ENCODE measurements around the gene METAP1D.
"Not testable (repeated sequence)": the region's sequence is repeated elsewhere in the genome, so short reads cannot be mapped to it uniquely, and the experiment has no call there.

The METAP1D gene

GRCh38 chr2:172049567-172050120 is 49.9 kb downstream of the METAP1D start:
- DNase-seq: no peak

GRCh38 chr2:172050479-172051125 is 50.8 kb downstream of the METAP1D start:
- no peak for DNase-seq

- DNase-seq: no peak
These were observed 52.5 kb downstream of the METAP1D start for GRCh38 chr2:172052000-172052983.

GRCh38 chr2:172053486-172053885 is 53.7 kb downstream of the METAP1D start:
- DNase-seq: no peak

- no peak for DNase-seq
These were observed 56.5 kb downstream of the METAP1D start for GRCh38 chr2:172056293-172056692.

GRCh38 chr2:172058660-172059059 is 58.9 kb downstream of the METAP1D start:
- DNase-seq: no peak

- DNase-seq: not testable (repeated sequence)
These were observed 60.4 kb downstream of the METAP1D start for GRCh38 chr2:172060118-172060517.

GRCh38 chr2:172062402-172063004 is 62.8 kb downstream of the METAP1D start:
- no peak for DNase-seq

GRCh38 chr2:172063446-172063845 is 63.7 kb downstream of the METAP1D start:
- no peak for DNase-seq

GRCh38 chr2:172065111-172065510 is 65.4 kb downstream of the METAP1D start:
- DNase-seq: no peak

- DNase-seq: no peak
These were observed 66.7 kb downstream of the METAP1D start for GRCh38 chr2:172066394-172066886.

- not testable (repeated sequence) for DNase-seq
These were observed 68.2 kb downstream of the METAP1D start for GRCh38 chr2:172067905-172068304.

GRCh38 chr2:172070936-172071335 is 71.2 kb downstream of the METAP1D start:
- no peak for DNase-seq

GRCh38 chr2:172072303-172072702 is 72.5 kb downstream of the METAP1D start:
- no peak for DNase-seq

GRCh38 chr2:172072706-172073105 is 73.0 kb downstream of the METAP1D start:
- no peak for DNase-seq

GRCh38 chr2:172073518-172073917 is 73.8 kb downstream of the METAP1D start:
- DNase-seq: no peak

- no peak for DNase-seq
These were observed 74.5 kb downstream of the METAP1D start for GRCh38 chr2:172074254-172074653.

GRCh38 chr2:172079416-172079815 is 79.7 kb downstream of the METAP1D start:
- DNase-seq: no peak

GRCh38 chr2:172079838-172080640 is 80.3 kb downstream of the METAP1D start:
- no peak for DNase-seq

- DNase-seq: no peak
These were observed 81.0 kb downstream of the METAP1D start for GRCh38 chr2:172080641-172081220.

GRCh38 chr2:172081221-172082022 is 81.7 kb downstream of the METAP1D start:
- DNase-seq: no peak
